Lower leg skin (tissue), 3 donors: ENCODE data around the gene CLEC6A.

Source experiments
- CTCF ChIP-seq, 3 donors: fragments of 450-650 bp; IDR thresholded peaks; one replicate each; pipeline ENCODE4 v1.5.1; 2016; ENCODE audit warnings: antibody characterized with exemption in 3 of 3, mild to moderate bottlenecking in 3 of 3, moderate library complexity in 2 of 3
- POLR2A ChIP-seq, 2 donors: fragments of 450-650 bp; IDR thresholded peaks; one replicate each; pipeline ENCODE4 v1.6.1; 2016 to 2017; ENCODE audit warnings: antibody characterized with exemption in 2 of 2, mild to moderate bottlenecking in 1 of 2, moderate library complexity in 1 of 2

- no peak for TF ChIP-seq POLR2A (IDR thresholded peaks at IDR 0.05)
- TF ChIP-seq CTCF (IDR thresholded peaks at IDR 0.05), result no peak
Observed at GRCh38 chr12:8449355-8449859, 6.4 kb upstream of the CLEC6A start.
